B cell (primary cell): ENCODE measurements around the gene SMAD1. TPM values are rescaled to one million over a fixed set of nuclear protein-coding genes. Genes with fewer than 3 reads are reported as not detected.

ENCODE experiments used
- ATAC-seq: fragments of 200-7000 bp; cut with Tn5 transposase; one replicate; pipeline ENCODE4 v1.10.0; 2021; ENCODE audit warnings: low read depth, mild to moderate bottlenecking, moderate number of reproducible peaks, moderate library complexity
- CTCF ChIA-PET: fragments of 350-600 bp; sonication (Branson Sonifier 250); formaldehyde crosslinking; loops from one replicate; lab custom pipeline; 2021; ENCODE audit warnings: antibody characterized with exemption, inconsistent platforms; lab: Charles Lee
- POLR2A ChIA-PET: fragments of 350-600 bp; sonication (Branson Sonifier 250); formaldehyde crosslinking; loops from one replicate; lab custom pipeline; 2021; ENCODE audit warnings: antibody characterized with exemption; lab: Charles Lee
- DNase-seq: peaks from one replicate; pipeline ENCODE4 v3.0.0; 2013
- H2AFZ ChIP-seq: 2 replicates; pipeline ENCODE4 v1.6.1; 2012; ENCODE audit warnings: mild to moderate bottlenecking, low read depth, low read length; ENCODE audit not compliant: insufficient read depth, poor library complexity, severe bottlenecking
- H3K27ac ChIP-seq, 2 donors: 1 replicate in 1 of 2; 2 replicates in 1 of 2; pipeline ENCODE4 v1.5.1; 2012 to 2013; ENCODE audit warnings: low read length in 2 of 2, mild to moderate bottlenecking in 2 of 2, moderate library complexity in 1 of 2
- H3K27me3 ChIP-seq, 4 experiments: fragments of 200-600 bp in 1 of 4; sonication (generic) in 1 of 4; replicated peaks in 1 of 4; 1 replicate in 2 of 4; 2 replicates in 2 of 4; pipeline versions ENCODE4 v1.6.1 to v1.7.0; 2013 to 2016; ENCODE audit warnings: low read length in 3 of 4, mild to moderate bottlenecking in 2 of 4, mixed read lengths in 1 of 4, moderate library complexity in 1 of 4; ENCODE audit not compliant: insufficient read depth in 4 of 4, control insufficient read depth in 3 of 4; ENCODE audit errors: control extremely low read depth in 1 of 4
- H3K36me3 ChIP-seq, 2 experiments: replicated peaks in 1 of 2; 1 replicate in 1 of 2; 2 replicates in 1 of 2; pipeline versions ENCODE4 v1.6.1 to v1.7.1; 2013; ENCODE audit warnings: low read length in 1 of 2; ENCODE audit not compliant: insufficient read depth in 2 of 2, control insufficient read depth in 1 of 2; ENCODE audit errors: control extremely low read depth in 1 of 2, extremely low read depth in 1 of 2
- H3K4me1 ChIP-seq, 2 donors: fragments of 200-600 bp in 1 of 2; sonication (generic) in 1 of 2; 1 replicate in 1 of 2; 2 replicates in 1 of 2; pipeline versions ENCODE4 v1.5.1 to v1.6.1; 2013 to 2017; ENCODE audit warnings: low read length in 2 of 2; ENCODE audit not compliant: control insufficient read depth in 2 of 2, insufficient read depth in 2 of 2
- H3K4me2 ChIP-seq: replicated peaks from 2 replicates; pipeline ENCODE3; 2012; ENCODE audit warnings: mild to moderate bottlenecking, low read depth, low read length; ENCODE audit not compliant: poor library complexity, severe bottlenecking
- H3K4me3 ChIP-seq, 5 experiments: fragments of 200-600 bp in 1 of 5; sonication (generic) in 1 of 5; 1 replicate in 3 of 5; 2 replicates in 2 of 5; pipeline versions ENCODE4 v1.5.1 to v1.7.0; 2011 to 2016; ENCODE audit warnings: low read length in 4 of 5, mild to moderate bottlenecking in 4 of 5, low read depth in 2 of 5, control low read depth in 1 of 5, moderate library complexity in 1 of 5; ENCODE audit not compliant: insufficient read depth in 1 of 5; ENCODE audit errors: control extremely low read depth in 1 of 5, extremely low read depth in 1 of 5
- H3K79me2 ChIP-seq: fragments of 200-600 bp; sonication (generic); one replicate; pipeline ENCODE4 v1.6.0; 2016; ENCODE audit warnings: low read length; ENCODE audit not compliant: control insufficient read depth, insufficient read depth
- H3K9ac ChIP-seq: fragments of 200-600 bp; sonication (generic); 2 replicates; pipeline ENCODE4 v1.6.1; 2017; ENCODE audit warnings: mild to moderate bottlenecking, low read length, moderate library complexity
- H3K9me3 ChIP-seq, 3 donors: one replicate each; pipeline versions ENCODE4 v1.6.1 to v1.7.1; 2013; ENCODE audit warnings: low read length in 2 of 3; ENCODE audit not compliant: control insufficient read depth in 2 of 3, insufficient read depth in 1 of 3; ENCODE audit errors: control extremely low read depth in 1 of 3
- H4K20me1 ChIP-seq: 2 replicates; pipeline ENCODE4 v1.6.0; 2012; ENCODE audit warnings: mild to moderate bottlenecking, low read length; ENCODE audit not compliant: insufficient read depth, control insufficient read depth, poor library complexity, severe bottlenecking
- H3K27ac Mint-ChIP-seq: one replicate; pipeline ENCODE4 v1.8.0; 2021; ENCODE audit warnings: mixed read lengths
- H3K27me3 Mint-ChIP-seq: one replicate; pipeline ENCODE4 v1.8.0; 2021; ENCODE audit warnings: mixed read lengths
- H3K4me1 Mint-ChIP-seq: one replicate; pipeline ENCODE4 v1.8.0; 2021; ENCODE audit warnings: mixed read lengths
- H3K4me3 Mint-ChIP-seq: one replicate; pipeline ENCODE4 v1.8.0; 2021; ENCODE audit warnings: mixed read lengths
- H3K9me3 Mint-ChIP-seq: one replicate; pipeline ENCODE4 v1.8.0; 2022; ENCODE audit warnings: mixed read lengths; ENCODE audit not compliant: insufficient read depth
- EZH2 ChIP-seq: IDR thresholded peaks from 2 replicates; pipeline ENCODE4 v1.6.1; 2012; ENCODE audit warnings: borderline replicate concordance, low read depth, mild to moderate bottlenecking, moderate library complexity, low read length; ENCODE audit not compliant: insufficient read depth, poor library complexity, severe bottlenecking
- whole genome bisulfite sequencing: methylation state at CpG from one replicate; pipeline ENCODE4 v1.1.5; 2013; ENCODE audit warnings: missing lambda C conversion rate; ENCODE audit not compliant: insufficient coverage; 5-methylcytosine and 5-hydroxymethylcytosine counted together
- intact Hi-C: fragments of 100-400 bp; cut with micrococcal nuclease; formaldehyde crosslinking; loops from one replicate; pipeline ENCODE4 v1.10.0; 2022
- polyA plus RNA-seq: library from polyadenylated mRNA; depleted of rRNA; stranded (reverse); fragments of >200 nt; gene quantifications from 2 replicates; pipeline ENCODE4 v1.2.3, GENCODE V29; 2012
- total RNA-seq, 2 donors: library from RNA; stranded (reverse); fragments of 120-200 nt in 1 of 2; gene quantifications; 1 replicate in 1 of 2; 2 replicates in 1 of 2; pipeline versions ENCODE4 v1.2.3 to v1.2.4, GENCODE V29; 2013 to 2022
- TF ChIP-seq, protein P1 (sequence below): fragments of 200-600 bp; IDR thresholded peaks from one replicate; pipeline ENCODE4 v1.8.0; 2022; ENCODE audit warnings: antibody characterized with exemption, mild to moderate bottlenecking

The SMAD1 gene
- total and polyA plus RNA-seq, 2 donors (not counting 1 experiment from before 2014, with no cell fraction given), result 0.12 TPM; not detected in 1

DNA sequence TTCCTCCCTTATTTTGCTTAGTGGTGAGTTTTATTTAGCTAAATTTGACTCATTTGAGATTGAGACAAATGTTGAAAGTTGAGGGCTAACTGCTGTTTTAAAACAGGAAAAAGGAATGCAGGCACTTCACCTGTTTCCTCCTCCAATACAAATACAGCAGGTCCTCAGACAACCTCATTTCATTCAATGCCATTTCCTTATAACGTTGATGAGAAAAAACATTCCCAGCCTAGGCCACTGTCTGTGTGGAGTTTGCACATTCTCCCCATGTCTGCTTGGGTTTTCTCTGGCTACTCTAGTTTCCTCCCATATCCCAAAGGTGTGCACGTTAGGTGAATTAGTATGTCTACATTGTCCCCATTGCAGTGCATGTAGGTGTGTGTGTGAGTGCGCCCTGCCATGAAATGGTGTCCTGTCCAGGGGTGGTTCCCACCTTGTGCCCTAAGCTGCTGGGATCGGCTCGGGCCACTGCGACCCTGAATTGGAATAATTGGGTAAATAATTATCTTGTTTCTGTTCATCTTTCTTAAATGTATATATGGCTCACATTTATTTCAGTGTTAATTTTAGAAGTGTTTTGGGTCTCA lies 21.9 kb downstream of the SMAD1 start:
- no peaks in the 10 kb centered on the region for H3K9me3 Mint-ChIP-seq
- CTCF ChIA-PET, result no interaction called here

DNA sequence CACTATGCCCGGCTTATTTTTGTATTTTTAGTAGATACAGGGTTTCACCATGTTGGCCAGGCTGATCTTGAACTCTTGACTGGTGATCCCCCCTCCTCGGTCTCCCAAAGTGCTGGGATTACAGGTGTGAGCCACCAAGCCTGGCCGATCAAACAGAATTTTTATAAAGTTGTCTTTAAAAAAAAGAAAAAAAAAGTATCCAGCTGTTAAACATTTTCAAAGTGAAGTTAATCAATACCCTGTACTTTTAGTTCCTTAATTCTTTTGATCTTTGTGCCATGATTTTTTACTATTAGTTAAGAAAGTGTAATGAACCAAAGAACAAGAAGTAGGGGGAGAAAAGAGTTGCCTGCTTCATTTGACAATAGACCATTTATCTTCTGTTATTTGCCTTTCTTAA lies 24.3 kb downstream of the SMAD1 start:
- no peak overlapping the region for H3K4me3 Mint-ChIP-seq
- H3K27me3 Mint-ChIP-seq, result peaks cover 19% of the 10 kb centered on the region
- Histone ChIP-seq H3K4me1 (peaks cover 0 to 4% of the 10 kb centered on the region in 2 donors), H3K27me3 (peaks cover 0 to 4% (median 2%) of the 10 kb centered on the region in 4 experiments), H3K27ac (no peak overlapping the region), H3K79me2 (no peaks in the 10 kb centered on the region), H4K20me1 (no peaks in the 10 kb centered on the region), H3K9ac (no peak overlapping the region), H3K4me2 (no peak overlapping the region), H3K4me3 (no peak overlapping the region), H2AFZ (no peak overlapping the region), H3K9me3 (no peaks in the 10 kb centered on the region), H3K36me3 (no peaks in the 10 kb centered on the region)
- ChIA-PET POLR2A (no interaction called here), CTCF (no interaction called here)
- H3K27ac Mint-ChIP-seq, result no peak overlapping the region
- TF ChIP-seq, protein P1, sequence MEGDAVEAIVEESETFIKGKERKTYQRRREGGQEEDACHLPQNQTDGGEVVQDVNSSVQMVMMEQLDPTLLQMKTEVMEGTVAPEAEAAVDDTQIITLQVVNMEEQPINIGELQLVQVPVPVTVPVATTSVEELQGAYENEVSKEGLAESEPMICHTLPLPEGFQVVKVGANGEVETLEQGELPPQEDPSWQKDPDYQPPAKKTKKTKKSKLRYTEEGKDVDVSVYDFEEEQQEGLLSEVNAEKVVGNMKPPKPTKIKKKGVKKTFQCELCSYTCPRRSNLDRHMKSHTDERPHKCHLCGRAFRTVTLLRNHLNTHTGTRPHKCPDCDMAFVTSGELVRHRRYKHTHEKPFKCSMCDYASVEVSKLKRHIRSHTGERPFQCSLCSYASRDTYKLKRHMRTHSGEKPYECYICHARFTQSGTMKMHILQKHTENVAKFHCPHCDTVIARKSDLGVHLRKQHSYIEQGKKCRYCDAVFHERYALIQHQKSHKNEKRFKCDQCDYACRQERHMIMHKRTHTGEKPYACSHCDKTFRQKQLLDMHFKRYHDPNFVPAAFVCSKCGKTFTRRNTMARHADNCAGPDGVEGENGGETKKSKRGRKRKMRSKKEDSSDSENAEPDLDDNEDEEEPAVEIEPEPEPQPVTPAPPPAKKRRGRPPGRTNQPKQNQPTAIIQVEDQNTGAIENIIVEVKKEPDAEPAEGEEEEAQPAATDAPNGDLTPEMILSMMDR, result no peak
- TF ChIP-seq EZH2, result no peak
- peaks cover 12% of the 10 kb centered on the region for H3K4me1 Mint-ChIP-seq
- DNase-seq (no peak), ATAC-seq (no peak)
- no peaks in the 10 kb centered on the region for H3K9me3 Mint-ChIP-seq
- WGBS, result no CpG with 5 or more reads among the region's 3 CpGs
- intact Hi-C loops, result no loop called here

More for the DNA sequence above, 21.9 kb downstream of the SMAD1 start:
- Histone ChIP-seq H3K27ac (no peak overlapping the region), H2AFZ (no peak overlapping the region), H3K27me3 (peaks cover 0 to 7% (median 2%) of the 10 kb centered on the region in 4 experiments), H3K79me2 (no peaks in the 10 kb centered on the region), H3K4me3 (no peak overlapping the region), H3K4me1 (peaks cover 0 to 4% of the 10 kb centered on the region in 2 donors), H3K9me3 (no peaks in the 10 kb centered on the region), H3K4me2 (no peak overlapping the region), H4K20me1 (no peaks in the 10 kb centered on the region), H3K9ac (no peak overlapping the region), H3K36me3 (no peaks in the 10 kb centered on the region)
- DNase-seq (no peak), ATAC-seq (no peak)
- H3K27me3 Mint-ChIP-seq, result peaks cover 28% of the 10 kb centered on the region
- WGBS, result 50% methylated on average over 2 of the region's 6 CpGs
- no peak for TF ChIP-seq EZH2
- TF ChIP-seq, protein P1, result no peak
- POLR2A ChIA-PET, result no interaction called here
- H3K4me3 Mint-ChIP-seq, result no peak overlapping the region
- peaks cover 12% of the 10 kb centered on the region for H3K4me1 Mint-ChIP-seq
- intact Hi-C loops, result no loop called here
- no peak overlapping the region for H3K27ac Mint-ChIP-seq
